C4-2B (cell line): ENCODE data around the gene FGD2.

Source experiments
- CTCF ChIP-seq: fragments of 450-650 bp; conservative IDR thresholded peaks from 2 replicates; pipeline ENCODE4 v1.5.1; 2017; ENCODE audit warnings: mild to moderate bottlenecking
- ZFX ChIP-seq: fragments of 450-650 bp; IDR thresholded peaks from 2 replicates; pipeline ENCODE4 v1.6.1; 2017

GRCh38 chr6:37061157-37061804 lies 55.8 kb downstream of the FGD2 start:
- TF ChIP-seq CTCF (no peak), ZFX (no peak)
